MCF 10A (cell line): ENCODE data around the gene SLC4A1AP. TPM values are rescaled to one million over a fixed set of nuclear protein-coding genes. Genes with fewer than 3 reads are reported as not detected.
A peak's percentile ranks its signal among the peaks of the same experiment; 100 is the strongest.

Experiments used
- BruUV-seq: library from RNA; stranded (reverse); fragments of 400-500 nt; replicated peaks from 2 replicates; lab custom pipeline; 2021; lab: Mats Ljungman, UMichigan
- CTCF ChIA-PET: fragments of 300-600 bp; sonication (Branson Sonifier 250); formaldehyde crosslinking; extraction: SDS; loops from one replicate; lab custom pipeline; 2021; ENCODE audit warnings: antibody characterized with exemption, inconsistent platforms; lab: Yijun Ruan, JAX
- POLR2A ChIA-PET: fragments of 300-600, 350-650 bp; sonication (Branson Sonifier 250); formaldehyde crosslinking; extraction: SDS; loops from one replicate; lab custom pipeline; 2020; ENCODE audit warnings: antibody characterized with exemption, inconsistent platforms; lab: Yijun Ruan, JAX
- DNase-seq: peaks from one replicate; pipeline ENCODE4 v3.0.0-alpha.2; 2018; ENCODE audit not compliant: unreplicated experiment
- H3K27ac Mint-ChIP-seq: one replicate; pipeline ENCODE4 v1.8.0; 2022; ENCODE audit warnings: mild to moderate bottlenecking, low read depth, mixed read lengths; ENCODE audit not compliant: unreplicated experiment
- H3K27me3 Mint-ChIP-seq: one replicate; pipeline ENCODE4 v1.8.0; 2022; ENCODE audit warnings: mixed read lengths; ENCODE audit not compliant: insufficient read depth, unreplicated experiment
- H3K36me3 Mint-ChIP-seq: one replicate; pipeline ENCODE4 v1.8.0; 2022; ENCODE audit warnings: mild to moderate bottlenecking, moderate library complexity, mixed read lengths; ENCODE audit not compliant: insufficient read depth, unreplicated experiment
- H3K4me1 Mint-ChIP-seq: one replicate; pipeline ENCODE4 v1.8.0; 2022; ENCODE audit warnings: mixed read lengths; ENCODE audit not compliant: insufficient read depth, unreplicated experiment
- H3K4me3 Mint-ChIP-seq: one replicate; pipeline ENCODE4 v1.8.0; 2022; ENCODE audit warnings: mild to moderate bottlenecking, moderate library complexity, mixed read lengths; ENCODE audit not compliant: unreplicated experiment
- H3K9me3 Mint-ChIP-seq: one replicate; pipeline ENCODE4 v1.8.0; 2022; ENCODE audit warnings: mixed read lengths; ENCODE audit not compliant: unreplicated experiment
- intact Hi-C: fragments of 100-400 bp; cut with micrococcal nuclease; formaldehyde crosslinking; loops from 2 replicates; pipeline ENCODE4 v1.14.1; 2022
- total RNA-seq: library from RNA; stranded (reverse); gene quantifications from 2 replicates; pipeline ENCODE4 v1.2.3, GENCODE V29; 2022
- TF ChIP-seq, protein P1 (sequence below): fragments of 200-600 bp; IDR thresholded peaks from one replicate; pipeline ENCODE4 v1.8.0; 2022; ENCODE audit warnings: antibody characterized with exemption, mild to moderate bottlenecking; ENCODE audit not compliant: unreplicated experiment

Gene SLC4A1AP
- total RNA-seq, 1 experiment from 2014 or later: 24.3 TPM

DNA sequence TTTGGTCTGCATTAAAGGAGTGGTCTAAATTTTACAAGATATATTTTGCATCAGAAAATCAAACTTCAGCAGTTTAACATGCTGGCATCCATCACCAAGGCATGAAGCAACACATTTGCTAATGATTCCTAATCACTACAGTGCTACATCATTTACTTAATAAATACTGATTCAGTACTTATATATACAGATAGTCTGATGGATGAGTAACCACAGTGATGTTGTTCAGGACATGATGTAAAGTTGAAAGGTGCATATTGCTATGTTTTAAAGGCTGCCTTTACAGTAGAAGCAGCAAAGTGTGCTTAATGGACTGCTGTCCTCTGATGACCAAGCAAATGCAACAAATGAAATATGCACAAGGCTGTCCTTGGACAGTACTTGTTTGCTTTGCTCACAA, 11.3 kb upstream of the SLC4A1AP start:
- Mint-ChIP-seq H3K27me3 (no peaks in the 10 kb centered on the region), H3K4me1 (peaks cover 25% of the 10 kb centered on the region), H3K4me3 (no peak overlapping the region), H3K27ac (no peak overlapping the region), H3K9me3 (no peaks in the 10 kb centered on the region), H3K36me3 (peaks cover 84% of the 10 kb centered on the region)
- BruUV-seq: no TSS peak
- DNase-seq: no peak
- POLR2A ChIA-PET: interaction anchor here (0.8 to 1.1 kb wide), 2 partner anchors 11 to 23 kb away, joined by 3 read pairs; partner anchors contain the start of genes CCDC121, GPN1, SLC4A1AP and SUPT7L
- intact Hi-C loops: no loop called here
- TF ChIP-seq, protein P1, sequence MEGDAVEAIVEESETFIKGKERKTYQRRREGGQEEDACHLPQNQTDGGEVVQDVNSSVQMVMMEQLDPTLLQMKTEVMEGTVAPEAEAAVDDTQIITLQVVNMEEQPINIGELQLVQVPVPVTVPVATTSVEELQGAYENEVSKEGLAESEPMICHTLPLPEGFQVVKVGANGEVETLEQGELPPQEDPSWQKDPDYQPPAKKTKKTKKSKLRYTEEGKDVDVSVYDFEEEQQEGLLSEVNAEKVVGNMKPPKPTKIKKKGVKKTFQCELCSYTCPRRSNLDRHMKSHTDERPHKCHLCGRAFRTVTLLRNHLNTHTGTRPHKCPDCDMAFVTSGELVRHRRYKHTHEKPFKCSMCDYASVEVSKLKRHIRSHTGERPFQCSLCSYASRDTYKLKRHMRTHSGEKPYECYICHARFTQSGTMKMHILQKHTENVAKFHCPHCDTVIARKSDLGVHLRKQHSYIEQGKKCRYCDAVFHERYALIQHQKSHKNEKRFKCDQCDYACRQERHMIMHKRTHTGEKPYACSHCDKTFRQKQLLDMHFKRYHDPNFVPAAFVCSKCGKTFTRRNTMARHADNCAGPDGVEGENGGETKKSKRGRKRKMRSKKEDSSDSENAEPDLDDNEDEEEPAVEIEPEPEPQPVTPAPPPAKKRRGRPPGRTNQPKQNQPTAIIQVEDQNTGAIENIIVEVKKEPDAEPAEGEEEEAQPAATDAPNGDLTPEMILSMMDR: no peak
- CTCF ChIA-PET: no interaction called here

DNA sequence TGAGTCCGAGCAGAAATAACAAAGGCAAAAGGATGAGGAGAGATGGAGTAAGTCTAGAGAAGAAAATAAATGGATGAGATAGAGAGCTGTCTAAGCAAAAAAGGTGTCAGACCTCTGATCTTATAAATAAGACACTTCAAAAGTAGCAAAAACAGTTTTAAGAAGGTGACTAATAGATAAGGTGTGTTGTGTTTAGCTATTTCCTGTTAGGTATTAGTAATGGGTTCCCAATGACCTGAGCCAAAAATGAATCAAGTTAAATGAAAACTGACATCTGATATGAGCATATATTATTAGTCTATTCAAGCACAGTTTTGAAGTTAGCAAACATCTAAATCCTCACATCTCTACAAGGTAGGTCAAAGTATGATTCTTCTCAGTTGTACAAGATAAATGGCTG, 10.9 kb upstream of the SLC4A1AP start:
- TF ChIP-seq, protein P1: no peak
- Mint-ChIP-seq H3K9me3 (no peaks in the 10 kb centered on the region), H3K4me3 (no peak overlapping the region), H3K36me3 (peaks cover 84% of the 10 kb centered on the region), H3K4me1 (peaks cover 25% of the 10 kb centered on the region), H3K27me3 (no peaks in the 10 kb centered on the region), H3K27ac (no peak overlapping the region)
- intact Hi-C loops: no loop called here
- ChIA-PET POLR2A (interaction anchor here (0.8 to 1.1 kb wide), 2 partner anchors 11 to 23 kb away, joined by 3 read pairs; partner anchors contain the start of genes CCDC121, GPN1, SLC4A1AP and SUPT7L), CTCF (no interaction called here)
- no TSS peak for BruUV-seq
- no peak for DNase-seq

DNA sequence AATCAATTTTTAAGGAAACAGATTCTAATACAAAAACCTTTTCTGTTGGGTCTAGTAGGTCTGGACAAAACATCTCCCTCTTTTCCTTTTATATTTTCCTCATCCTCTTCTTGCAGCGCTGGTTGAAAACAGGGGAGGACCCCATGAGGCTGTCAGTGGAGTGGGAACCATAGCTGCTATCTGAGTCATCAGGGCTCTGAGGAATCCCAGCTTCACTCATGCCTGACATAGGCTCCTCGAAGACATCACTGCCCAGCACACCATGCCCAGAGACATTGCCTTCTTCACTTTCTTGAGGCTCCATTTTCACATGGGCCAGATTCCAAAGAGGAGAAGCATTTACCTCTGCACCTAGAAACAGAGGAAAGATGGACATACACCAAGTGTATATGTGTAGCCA, 10.3 kb upstream of the SLC4A1AP start:
- Mint-ChIP-seq H3K4me1 (peaks cover 25% of the 10 kb centered on the region), H3K27me3 (no peaks in the 10 kb centered on the region), H3K36me3 (peaks cover 81% of the 10 kb centered on the region), H3K4me3 (no peak overlapping the region), H3K27ac (no peak overlapping the region), H3K9me3 (no peaks in the 10 kb centered on the region)
- intact Hi-C loops: no loop called here
- DNase-seq: no peak
- BruUV-seq: no TSS peak
- TF ChIP-seq, protein P1: no peak
- ChIA-PET CTCF (no interaction called here), POLR2A (interaction anchor here (1.1 kb wide), 1 partner anchor 10 kb away, joined by 3 read pairs; the partner anchor contains the start of genes SLC4A1AP and SUPT7L)

DNA sequence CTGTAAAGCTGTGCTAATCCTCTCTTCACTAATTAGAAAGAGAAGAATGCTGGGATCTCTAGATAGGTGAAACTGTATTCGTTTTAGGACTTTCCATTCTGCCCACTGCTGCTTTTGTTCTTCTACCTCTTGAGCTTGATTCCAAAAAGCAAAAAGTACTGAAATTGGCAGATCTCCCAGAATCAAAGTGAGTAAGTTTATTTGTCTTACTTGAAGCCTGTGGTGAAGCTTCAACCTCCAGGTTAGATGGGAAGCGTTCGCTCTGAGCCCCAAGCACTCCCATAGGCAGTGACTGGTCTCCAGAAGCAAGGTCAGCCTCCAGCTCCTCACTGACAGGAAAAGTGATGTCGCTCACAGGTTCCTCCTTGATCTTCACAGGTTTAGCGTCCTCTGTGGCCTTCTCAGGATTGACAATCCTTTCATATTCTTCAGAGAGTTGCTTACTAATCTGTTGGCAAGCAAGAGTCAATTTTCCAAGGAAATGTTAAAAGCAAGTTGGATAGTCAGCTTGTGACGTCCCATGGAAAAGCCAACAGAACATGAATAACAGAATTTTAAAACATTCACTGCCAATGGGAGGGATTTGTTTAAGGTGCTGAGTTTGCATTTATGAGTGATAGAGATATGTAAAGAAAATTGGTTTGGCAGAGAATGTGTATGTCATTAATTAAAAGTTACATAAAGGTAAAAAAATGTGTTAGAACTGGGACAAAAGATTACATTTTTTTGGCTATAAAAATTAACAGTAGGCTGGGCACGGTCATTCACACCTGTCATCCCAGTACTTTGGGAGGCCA, 8.3 kb upstream of the SLC4A1AP start:
- CTCF ChIA-PET: interaction anchor here (0.6 kb wide), 1 partner anchor 228 kb away, joined by 3 read pairs; no protein-coding TSS in a partner anchor
- intact Hi-C loops: no loop called here
- peak; percentile 59 for DNase-seq
- POLR2A ChIA-PET: interaction anchor here (0.9 to 2.0 kb wide), 3 partner anchors 8 to 26 kb away, joined by 3 to 7 read pairs (median 6); partner anchors contain the start of genes SLC4A1AP and SUPT7L
- H3K4me3 Mint-ChIP-seq: no peak overlapping the region
- H3K27me3 Mint-ChIP-seq: no peaks in the 10 kb centered on the region
- H3K9me3 Mint-ChIP-seq: no peaks in the 10 kb centered on the region
- peaks cover 31% of the 10 kb centered on the region for H3K4me1 Mint-ChIP-seq
- peaks cover 81% of the 10 kb centered on the region for H3K36me3 Mint-ChIP-seq
- H3K27ac Mint-ChIP-seq: no peak overlapping the region
- BruUV-seq: no TSS peak
- TF ChIP-seq, protein P1: no peak
